PC-9 (cell line): ENCODE data around the gene FES.

Experiments used
- CTCF ChIP-seq: fragments of 200-600 bp; sonication (generic); conservative IDR thresholded peaks from 2 replicates; pipeline ENCODE4 v1.6.1; 2017; ENCODE audit warnings: mixed run types, antibody characterized with exemption, mild to moderate bottlenecking, moderate library complexity
- EZH2 ChIP-seq: fragments of 200-600 bp; sonication (generic); IDR thresholded peaks from 2 replicates; pipeline ENCODE4 v1.8.0; 2017; ENCODE audit warnings: antibody characterized with exemption, low read depth

GRCh38 chr15:90876512-90877170 lies 7.7 kb upstream of the FES start:
- TF ChIP-seq CTCF = no peak
- no peak for TF ChIP-seq EZH2
